ENCODE results near the gene SNAPC2.

GRCh38 chr19:7920519-7921301, 572 bp downstream of the SNAPC2 start:
- TF ChIP-seq CTCF (IDR thresholded peaks at IDR 0.05) (no peak), EZH2 (IDR thresholded peaks at IDR 0.05; ENCODE audit: borderline replicate concordance, insufficient read depth, low read depth, low read length, poor library complexity, severe bottlenecking) (no peak)
